B cell (primary cell): ENCODE measurements around the gene ABHD17C. TPM values are rescaled to one million over a fixed set of nuclear protein-coding genes. Genes with fewer than 3 reads are reported as not detected.

Source experiments
- ATAC-seq: fragments of 200-7000 bp; cut with Tn5 transposase; one replicate; pipeline ENCODE4 v1.10.0; 2021; ENCODE audit warnings: low read depth, mild to moderate bottlenecking, moderate number of reproducible peaks, moderate library complexity
- CTCF ChIA-PET: fragments of 350-600 bp; sonication (Branson Sonifier 250); formaldehyde crosslinking; loops from one replicate; lab custom pipeline; 2021; ENCODE audit warnings: antibody characterized with exemption, inconsistent platforms; lab: Charles Lee
- POLR2A ChIA-PET: fragments of 350-600 bp; sonication (Branson Sonifier 250); formaldehyde crosslinking; loops from one replicate; lab custom pipeline; 2021; ENCODE audit warnings: antibody characterized with exemption; lab: Charles Lee
- DNase-seq: peaks from one replicate; pipeline ENCODE4 v3.0.0; 2013
- H2AFZ ChIP-seq: 2 replicates; pipeline ENCODE4 v1.6.1; 2012; ENCODE audit warnings: mild to moderate bottlenecking, low read depth, low read length; ENCODE audit not compliant: insufficient read depth, poor library complexity, severe bottlenecking
- H3K27ac ChIP-seq, 2 donors: 1 replicate in 1 of 2; 2 replicates in 1 of 2; pipeline ENCODE4 v1.5.1; 2012 to 2013; ENCODE audit warnings: low read length in 2 of 2, mild to moderate bottlenecking in 2 of 2, moderate library complexity in 1 of 2
- H3K27me3 ChIP-seq, 4 experiments: fragments of 200-600 bp in 1 of 4; sonication (generic) in 1 of 4; replicated peaks in 1 of 4; 1 replicate in 2 of 4; 2 replicates in 2 of 4; pipeline versions ENCODE4 v1.6.1 to v1.7.0; 2013 to 2016; ENCODE audit warnings: low read length in 3 of 4, mild to moderate bottlenecking in 2 of 4, mixed read lengths in 1 of 4, moderate library complexity in 1 of 4; ENCODE audit not compliant: insufficient read depth in 4 of 4, control insufficient read depth in 3 of 4; ENCODE audit errors: control extremely low read depth in 1 of 4
- H3K36me3 ChIP-seq, 2 experiments: replicated peaks in 1 of 2; 1 replicate in 1 of 2; 2 replicates in 1 of 2; pipeline versions ENCODE4 v1.6.1 to v1.7.1; 2013; ENCODE audit warnings: low read length in 1 of 2; ENCODE audit not compliant: insufficient read depth in 2 of 2, control insufficient read depth in 1 of 2; ENCODE audit errors: control extremely low read depth in 1 of 2, extremely low read depth in 1 of 2
- H3K4me1 ChIP-seq, 2 donors: fragments of 200-600 bp in 1 of 2; sonication (generic) in 1 of 2; 1 replicate in 1 of 2; 2 replicates in 1 of 2; pipeline versions ENCODE4 v1.5.1 to v1.6.1; 2013 to 2017; ENCODE audit warnings: low read length in 2 of 2; ENCODE audit not compliant: control insufficient read depth in 2 of 2, insufficient read depth in 2 of 2
- H3K4me2 ChIP-seq: replicated peaks from 2 replicates; pipeline ENCODE3; 2012; ENCODE audit warnings: mild to moderate bottlenecking, low read depth, low read length; ENCODE audit not compliant: poor library complexity, severe bottlenecking
- H3K4me3 ChIP-seq, 5 experiments: fragments of 200-600 bp in 1 of 5; sonication (generic) in 1 of 5; 1 replicate in 3 of 5; 2 replicates in 2 of 5; pipeline versions ENCODE4 v1.5.1 to v1.7.0; 2011 to 2016; ENCODE audit warnings: low read length in 4 of 5, mild to moderate bottlenecking in 4 of 5, low read depth in 2 of 5, control low read depth in 1 of 5, moderate library complexity in 1 of 5; ENCODE audit not compliant: insufficient read depth in 1 of 5; ENCODE audit errors: control extremely low read depth in 1 of 5, extremely low read depth in 1 of 5
- H3K79me2 ChIP-seq: fragments of 200-600 bp; sonication (generic); one replicate; pipeline ENCODE4 v1.6.0; 2016; ENCODE audit warnings: low read length; ENCODE audit not compliant: control insufficient read depth, insufficient read depth
- H3K9ac ChIP-seq: fragments of 200-600 bp; sonication (generic); 2 replicates; pipeline ENCODE4 v1.6.1; 2017; ENCODE audit warnings: mild to moderate bottlenecking, low read length, moderate library complexity
- H3K9me3 ChIP-seq, 3 donors: one replicate each; pipeline versions ENCODE4 v1.6.1 to v1.7.1; 2013; ENCODE audit warnings: low read length in 2 of 3; ENCODE audit not compliant: control insufficient read depth in 2 of 3, insufficient read depth in 1 of 3; ENCODE audit errors: control extremely low read depth in 1 of 3
- H4K20me1 ChIP-seq: 2 replicates; pipeline ENCODE4 v1.6.0; 2012; ENCODE audit warnings: mild to moderate bottlenecking, low read length; ENCODE audit not compliant: insufficient read depth, control insufficient read depth, poor library complexity, severe bottlenecking
- H3K27ac Mint-ChIP-seq: one replicate; pipeline ENCODE4 v1.8.0; 2021; ENCODE audit warnings: mixed read lengths
- H3K27me3 Mint-ChIP-seq: one replicate; pipeline ENCODE4 v1.8.0; 2021; ENCODE audit warnings: mixed read lengths
- H3K4me1 Mint-ChIP-seq: one replicate; pipeline ENCODE4 v1.8.0; 2021; ENCODE audit warnings: mixed read lengths
- H3K4me3 Mint-ChIP-seq: one replicate; pipeline ENCODE4 v1.8.0; 2021; ENCODE audit warnings: mixed read lengths
- H3K9me3 Mint-ChIP-seq: one replicate; pipeline ENCODE4 v1.8.0; 2022; ENCODE audit warnings: mixed read lengths; ENCODE audit not compliant: insufficient read depth
- CTCF ChIP-seq: fragments of 200-600 bp; IDR thresholded peaks from one replicate; pipeline ENCODE4 v1.8.0; 2022; ENCODE audit warnings: antibody characterized with exemption, mild to moderate bottlenecking
- EZH2 ChIP-seq: IDR thresholded peaks from 2 replicates; pipeline ENCODE4 v1.6.1; 2012; ENCODE audit warnings: borderline replicate concordance, low read depth, mild to moderate bottlenecking, moderate library complexity, low read length; ENCODE audit not compliant: insufficient read depth, poor library complexity, severe bottlenecking
- WGBS: methylation state at CpG from one replicate; pipeline ENCODE4 v1.1.5; 2013; ENCODE audit warnings: missing lambda C conversion rate; ENCODE audit not compliant: insufficient coverage; 5-methylcytosine and 5-hydroxymethylcytosine counted together
- intact Hi-C: fragments of 100-400 bp; cut with micrococcal nuclease; formaldehyde crosslinking; loops from one replicate; pipeline ENCODE4 v1.10.0; 2022
- polyA plus RNA-seq: library from polyadenylated mRNA; depleted of rRNA; stranded (reverse); fragments of >200 nt; gene quantifications from 2 replicates; pipeline ENCODE4 v1.2.3, GENCODE V29; 2012
- total RNA-seq, 2 donors: library from RNA; stranded (reverse); fragments of 120-200 nt in 1 of 2; gene quantifications; 1 replicate in 1 of 2; 2 replicates in 1 of 2; pipeline versions ENCODE4 v1.2.3 to v1.2.4, GENCODE V29; 2013 to 2022

Gene ABHD17C
- total and polyA plus RNA-seq, 2 donors (not counting 1 experiment from before 2014, with no cell fraction given), result 0.78 to 1.9 TPM

- Histone ChIP-seq H3K4me3 (no peak overlapping the region), H3K4me1 (no peaks in the 10 kb centered on the region), H2AFZ (no peak overlapping the region), H3K27ac (no peak overlapping the region), H3K79me2 (no peaks in the 10 kb centered on the region), H3K9ac (no peak overlapping the region), H3K4me2 (no peak overlapping the region), H3K27me3 (peaks cover 0 to 3% (median 0%) of the 10 kb centered on the region in 4 experiments), H3K9me3 (no peaks in the 10 kb centered on the region), H3K36me3 (no peaks in the 10 kb centered on the region), H4K20me1 (no peaks in the 10 kb centered on the region)
- intact Hi-C loops, result no loop called here
- Mint-ChIP-seq H3K4me1 (no peaks in the 10 kb centered on the region), H3K4me3 (no peak overlapping the region), H3K27me3 (peaks cover 26% of the 10 kb centered on the region), H3K9me3 (no peaks in the 10 kb centered on the region), H3K27ac (no peak overlapping the region)
- POLR2A ChIA-PET, result no interaction called here
- CTCF ChIA-PET, result no interaction called here
- TF ChIP-seq CTCF, result no peak
- no peak for TF ChIP-seq EZH2
- ATAC-seq (no peak), DNase-seq (no peak)
- 89% methylated on average over 1 of the region's 1 CpG for WGBS
Observed at GRCh38 chr15:80685628-80686027, 9.5 kb upstream of the ABHD17C start.

- Mint-ChIP-seq H3K4me1 (peaks cover 5% of the 10 kb centered on the region), H3K27ac (no peak overlapping the region), H3K9me3 (no peaks in the 10 kb centered on the region), H3K4me3 (no peak overlapping the region), H3K27me3 (peaks cover 7% of the 10 kb centered on the region)
- H4K20me1 ChIP-seq, result no peaks in the 10 kb centered on the region
- H3K27me3 ChIP-seq, result no peaks in the 10 kb centered on the region
- ATAC-seq (no peak), DNase-seq (no peak)
- H3K4me1 ChIP-seq, result peaks cover 1 to 4% of the 10 kb centered on the region in 2 donors
- H3K4me2 ChIP-seq, result no peak overlapping the region
- H3K9me3 ChIP-seq, result no peaks in the 10 kb centered on the region
- ChIA-PET CTCF (no interaction called here), POLR2A (no interaction called here)
- H3K4me3 ChIP-seq, result no peak overlapping the region
- no peak overlapping the region for H3K9ac ChIP-seq
- H3K27ac ChIP-seq, result no peak overlapping the region
- H3K36me3 ChIP-seq, result no peaks in the 10 kb centered on the region
- intact Hi-C loops, result no loop called here
- TF ChIP-seq EZH2, result no peak
- no peak for TF ChIP-seq CTCF
- no peak overlapping the region for H2AFZ ChIP-seq
- H3K79me2 ChIP-seq, result no peaks in the 10 kb centered on the region
Observed at GRCh38 chr15:80689294-80689693, 5.8 kb upstream of the ABHD17C start.
